GM19468 (cell line): ENCODE data around the gene TTI1.
A peak's percentile ranks its signal among the peaks of the same experiment; 100 is the strongest.

Experiments
- ATAC-seq: cut with Tn5 transposase; IDR thresholded peaks from one replicate; pipeline ENCODE4 v1.9.1; 2021; ENCODE audit warnings: mild to moderate bottlenecking, moderate library complexity, moderate number of reproducible peaks; ENCODE audit not compliant: unreplicated experiment; ENCODE audit errors: extremely low read depth

TTI1 gene

DNA sequence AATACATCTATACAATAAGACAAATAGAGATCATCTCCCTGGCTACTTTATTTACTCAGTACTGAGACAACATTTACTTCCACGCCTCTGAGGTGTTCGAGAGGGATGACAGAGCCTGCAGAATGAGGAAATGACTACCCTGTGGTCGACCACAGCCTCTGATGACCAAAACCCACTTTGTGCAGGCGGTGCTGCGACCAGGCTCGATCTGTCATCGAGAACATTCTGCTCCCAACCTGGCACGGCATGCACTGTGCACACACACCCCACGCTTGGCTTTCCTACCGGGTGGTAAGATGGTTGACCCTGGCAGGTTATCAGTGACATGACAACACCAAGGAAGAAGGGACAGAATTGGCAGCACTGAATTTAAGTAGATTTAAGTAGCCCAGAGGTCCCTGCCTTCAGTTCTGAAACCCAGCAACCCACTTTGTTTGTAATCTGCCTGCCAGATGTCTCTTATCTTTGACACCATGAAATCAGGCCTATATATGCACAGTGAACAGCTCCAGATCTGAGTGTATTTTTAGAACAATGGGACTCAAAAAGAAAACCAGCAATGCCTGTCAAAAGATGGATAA, 42.6 kb downstream of the TTI1 start:
- peak; percentile 83 for ATAC-seq

DNA sequence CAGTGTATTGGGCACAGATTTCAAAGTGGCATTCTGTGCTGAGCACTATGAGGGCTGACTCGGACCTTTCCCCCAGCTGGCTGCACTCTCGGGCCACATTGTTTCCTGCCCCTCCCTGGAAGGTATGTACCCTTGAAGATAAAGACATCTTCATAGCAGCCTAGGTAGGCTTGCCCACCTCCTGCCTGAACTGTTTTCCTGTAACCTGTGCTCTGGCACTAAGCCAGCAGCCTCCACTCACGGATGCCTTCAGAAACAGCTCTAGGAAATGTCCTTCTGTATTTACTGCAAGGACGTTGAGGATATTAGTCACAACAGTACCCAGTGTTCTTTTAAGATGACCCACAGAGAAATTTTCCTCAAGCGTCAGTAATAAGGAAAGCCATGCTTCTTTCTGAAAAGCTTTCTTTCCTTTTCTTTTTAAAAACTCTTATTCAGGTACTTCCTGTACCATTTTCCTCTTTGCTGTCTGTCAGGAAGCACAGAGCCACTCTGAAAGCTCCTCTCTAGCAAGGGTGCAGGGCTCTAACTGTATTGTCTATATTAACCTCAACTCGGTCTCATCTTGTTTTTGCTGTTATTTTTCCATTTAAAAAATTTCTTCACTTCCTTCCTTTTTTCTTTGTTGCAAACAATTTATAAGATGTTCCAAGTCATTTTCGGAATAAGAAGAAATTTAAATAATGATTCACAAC, 43.5 kb downstream of the TTI1 start:
- no peak for ATAC-seq

DNA sequence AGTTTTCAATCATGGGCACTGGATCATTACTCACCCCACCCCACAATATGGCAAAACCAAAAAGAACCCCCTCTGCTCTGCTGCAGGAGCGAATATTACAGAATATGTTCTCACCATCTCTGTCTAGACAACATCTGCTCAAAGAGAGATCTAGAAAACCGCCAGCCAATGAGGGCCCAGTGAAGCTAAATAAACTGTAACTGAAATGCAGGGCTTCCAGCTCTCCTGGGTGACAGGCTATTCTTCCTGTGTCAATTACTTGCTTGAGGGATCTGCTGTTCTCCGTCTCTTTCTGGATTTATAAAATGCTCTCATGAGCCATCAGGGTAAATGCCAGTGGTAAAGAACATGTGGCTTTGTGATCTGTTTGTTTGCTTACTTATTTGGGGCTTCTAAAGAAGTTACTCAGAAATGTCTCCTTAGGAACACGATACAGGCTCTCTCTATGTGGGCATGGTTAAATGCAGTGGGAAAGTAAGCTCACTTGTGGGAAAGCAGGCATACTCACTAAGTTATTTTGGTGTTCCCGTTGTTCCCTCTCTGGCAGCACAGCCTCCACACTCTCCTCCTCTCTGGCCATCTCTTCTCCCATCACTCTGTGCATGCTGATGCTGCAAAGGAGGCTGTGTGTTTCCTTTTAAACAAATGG, 44.8 kb downstream of the TTI1 start:
- no peak for ATAC-seq

DNA sequence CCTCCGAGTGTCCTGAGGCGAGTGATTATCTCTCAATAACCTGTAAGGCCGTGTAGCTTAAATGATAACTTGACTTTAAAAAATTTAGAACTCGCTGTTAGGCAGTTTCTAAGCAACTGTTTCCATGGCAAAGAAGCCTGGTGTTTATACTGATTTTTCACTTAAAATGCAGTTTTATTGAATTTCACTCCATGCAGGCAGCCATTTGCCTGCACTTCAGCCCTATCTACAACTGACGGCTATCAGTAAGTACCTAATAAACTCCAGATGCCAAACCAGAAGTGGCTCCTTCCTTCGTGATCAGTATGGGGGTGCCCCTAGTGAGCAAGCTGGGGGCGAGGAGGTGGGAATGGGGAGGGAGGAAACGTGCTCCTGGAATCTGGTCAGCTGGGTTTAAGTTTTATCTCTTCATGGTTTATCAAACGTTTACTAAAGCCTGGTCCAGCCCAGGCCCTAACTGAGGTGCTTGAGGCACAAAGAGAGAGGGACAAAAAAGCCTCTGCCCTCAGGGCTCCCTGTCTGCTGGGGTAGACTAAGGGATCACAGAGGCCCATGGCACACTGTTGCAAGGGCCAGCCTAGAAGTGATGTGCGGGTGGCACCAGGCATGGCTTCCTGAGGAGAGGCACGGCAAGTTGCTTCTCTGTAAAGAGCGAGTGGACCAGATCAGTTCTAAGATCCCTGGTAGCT, 45.5 kb downstream of the TTI1 start:
- ATAC-seq = no peak

DNA sequence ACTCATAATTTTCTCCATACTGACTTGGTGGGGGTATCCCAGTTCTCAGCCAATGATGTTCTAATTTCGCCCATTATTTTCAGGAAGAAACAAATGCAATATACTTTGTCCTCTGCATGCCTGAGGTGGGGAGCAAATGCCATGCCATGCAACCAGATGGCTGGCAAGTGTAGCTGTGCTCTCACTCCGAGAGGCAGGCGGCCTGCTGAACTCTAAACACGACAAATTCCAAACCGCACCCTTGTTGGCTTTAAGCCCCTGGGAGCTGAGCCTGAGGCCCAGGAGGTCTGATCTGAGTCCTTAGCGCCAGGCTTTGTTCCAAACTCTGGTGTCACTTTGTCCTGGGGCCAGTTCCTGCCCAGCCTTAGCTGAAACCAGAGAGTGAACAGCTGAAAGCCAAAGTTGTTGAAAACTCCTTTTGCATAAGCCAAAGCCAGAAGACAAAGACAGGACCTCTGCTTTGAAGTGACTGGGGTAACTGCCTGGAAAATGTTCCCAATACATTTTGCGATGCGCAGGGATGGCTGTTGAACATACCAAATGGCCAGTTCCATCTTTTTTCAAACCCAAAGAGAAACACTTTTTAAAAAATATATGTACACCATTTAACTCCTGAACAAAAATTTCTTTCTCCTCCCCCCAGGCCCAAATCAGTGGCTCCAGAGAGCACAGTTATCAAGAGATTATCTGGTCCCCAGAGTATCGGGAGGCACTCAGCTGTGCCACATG, 46.2 kb downstream of the TTI1 start:
- no peak for ATAC-seq

DNA sequence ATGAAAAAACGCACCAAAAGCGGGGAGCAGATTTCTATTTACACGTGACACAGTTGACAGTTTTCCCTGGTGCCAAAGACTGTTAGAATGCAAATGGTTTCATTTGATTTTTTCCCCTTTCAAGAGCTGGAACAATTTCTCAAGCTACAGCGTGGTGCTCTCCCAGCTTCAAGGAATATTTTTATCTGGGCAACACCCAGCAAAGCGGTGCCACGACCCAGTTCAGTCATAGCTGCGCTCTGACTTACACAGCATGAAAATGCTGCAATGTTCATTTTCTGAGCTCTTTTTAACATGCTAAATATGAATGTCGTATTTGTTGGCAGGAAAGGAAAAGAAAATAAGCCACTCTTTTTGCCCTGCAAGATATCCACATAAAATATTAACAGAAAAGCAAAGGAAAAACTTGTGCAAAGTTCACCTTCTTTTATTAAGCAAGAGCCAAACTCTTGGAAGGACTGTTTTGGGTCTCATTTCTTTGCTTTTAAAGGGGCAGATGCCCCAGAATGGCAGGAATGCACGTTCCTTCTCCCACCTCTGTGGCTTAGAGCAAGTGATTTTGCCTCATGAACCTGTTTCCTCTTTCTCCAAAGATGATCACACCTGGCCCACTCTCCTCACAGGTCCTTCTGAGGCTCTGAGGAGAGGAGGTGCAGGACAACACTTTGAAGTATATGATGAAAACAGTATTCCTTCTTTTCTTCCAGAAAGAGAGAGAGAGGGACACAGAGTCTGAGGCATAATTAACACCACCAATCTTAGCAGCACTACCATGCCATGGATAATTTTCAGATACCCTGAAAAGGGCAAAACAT, 47.0 kb downstream of the TTI1 start:
- no peak for ATAC-seq

DNA sequence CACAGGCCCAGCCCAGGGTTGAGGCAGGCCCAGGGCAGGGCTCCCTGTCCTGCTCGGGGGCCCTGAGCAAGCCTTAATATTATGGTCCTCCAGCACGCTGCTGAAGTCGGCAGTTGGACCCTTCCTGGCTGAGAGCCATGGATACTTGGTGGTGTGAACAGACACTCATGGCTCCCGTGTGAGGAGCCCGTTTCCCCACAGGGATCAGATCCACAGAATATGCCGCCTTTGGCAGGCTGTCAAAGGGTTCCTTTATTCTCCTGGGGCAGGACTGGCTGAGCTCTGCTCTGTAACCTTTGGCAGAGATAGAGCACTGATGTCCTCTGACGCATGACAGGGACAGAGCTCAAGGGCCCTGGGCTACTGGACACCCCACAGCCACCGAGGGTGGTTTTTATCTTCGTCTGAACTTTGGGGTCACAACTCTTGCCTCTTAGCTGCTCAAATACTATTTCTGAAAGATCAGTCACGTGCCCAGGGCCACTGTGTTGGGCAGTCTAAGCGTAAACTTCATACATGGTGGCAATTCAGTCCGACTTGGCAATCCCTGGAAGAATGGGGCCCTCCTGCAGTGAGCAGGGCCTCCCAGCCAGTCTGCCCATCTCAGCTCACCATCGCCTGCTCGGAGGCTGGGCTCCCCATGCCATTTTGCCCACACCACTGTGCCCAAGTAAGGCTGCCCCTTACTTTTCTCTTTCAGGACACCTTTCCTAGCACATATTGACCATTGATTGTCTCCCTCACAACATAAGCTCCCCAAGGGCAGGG, 49.1 kb downstream of the TTI1 start:
- no peak for ATAC-seq

DNA sequence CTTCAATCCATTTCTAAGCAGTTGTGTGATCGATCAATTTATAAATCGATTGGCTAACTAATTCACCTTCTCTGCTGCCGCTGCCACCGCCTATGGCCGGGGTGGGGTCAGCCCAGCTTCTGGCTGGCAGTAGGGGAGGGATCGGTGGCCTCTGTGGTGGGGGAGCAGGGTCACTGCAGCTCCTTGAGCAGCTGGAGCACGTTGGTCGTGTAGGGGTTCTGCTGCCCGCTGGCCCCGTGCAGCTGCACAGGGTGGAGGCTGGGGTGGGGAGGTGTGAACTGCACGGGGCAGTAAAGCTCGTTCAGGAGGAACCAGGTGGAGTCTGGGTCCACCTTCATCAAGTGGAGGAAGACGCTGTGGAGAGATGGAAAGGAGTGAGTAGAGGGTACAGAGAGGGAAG, 50.0 kb downstream of the TTI1 start:
- no peak for ATAC-seq

DNA sequence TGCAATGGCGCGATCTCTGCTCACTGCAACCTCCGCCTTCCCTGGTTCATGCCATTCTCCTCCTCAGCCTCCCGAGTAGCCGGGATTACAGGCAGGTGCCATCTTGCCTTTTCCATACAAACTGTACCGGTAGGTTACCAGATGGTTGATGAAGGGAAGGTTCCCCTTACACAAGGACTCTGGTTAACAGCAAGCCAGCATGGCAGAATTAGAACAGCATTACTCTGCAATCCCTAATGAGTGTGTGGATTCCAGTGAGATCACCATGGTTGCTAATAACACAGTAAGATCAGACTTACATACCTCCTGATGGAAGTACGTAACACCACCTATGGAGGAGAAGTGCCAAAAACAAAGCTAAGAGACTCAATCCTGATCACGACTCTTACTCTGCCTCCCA, 51.7 kb downstream of the TTI1 start:
- ATAC-seq = no peak

DNA sequence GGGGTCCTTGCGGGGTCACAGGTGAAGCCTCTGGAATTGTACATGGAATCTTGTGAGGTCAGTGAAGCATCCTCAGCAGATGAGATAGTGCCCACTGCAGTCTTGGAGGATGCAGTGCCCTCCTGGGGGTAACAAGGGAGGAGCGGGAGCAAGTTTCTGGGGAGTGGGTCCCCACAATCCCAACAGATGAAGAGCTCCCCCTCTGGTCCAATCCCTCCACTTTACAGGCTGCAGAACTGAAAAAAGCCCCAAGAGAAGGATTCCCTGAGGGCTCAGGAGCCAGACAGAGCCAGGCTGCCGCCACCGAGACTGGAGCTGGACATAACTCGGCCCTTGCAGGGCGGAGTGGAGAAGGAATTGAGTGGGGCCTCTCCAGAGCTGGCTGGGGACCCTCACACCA, 52.4 kb downstream of the TTI1 start:
- no peak for ATAC-seq

DNA sequence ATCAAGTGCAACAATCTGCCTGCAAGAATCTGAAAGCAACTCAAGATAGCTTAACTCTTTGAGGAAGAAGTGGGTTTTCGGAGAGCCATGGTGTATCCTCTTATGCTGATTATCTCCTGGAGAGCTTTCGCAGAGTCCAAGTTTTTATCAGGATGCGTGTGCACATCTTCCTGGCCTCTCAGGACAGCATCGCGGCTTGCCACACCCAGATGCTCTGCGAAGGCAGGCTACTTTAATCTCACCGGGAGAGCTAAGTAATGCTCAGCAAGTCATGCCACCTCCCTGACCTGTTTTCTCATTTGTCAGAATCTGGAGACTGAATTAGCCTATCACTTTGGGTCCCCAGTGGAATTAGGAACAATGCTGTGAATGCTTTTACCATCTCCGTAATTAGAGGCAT, 52.9 kb downstream of the TTI1 start:
- ATAC-seq = no peak

DNA sequence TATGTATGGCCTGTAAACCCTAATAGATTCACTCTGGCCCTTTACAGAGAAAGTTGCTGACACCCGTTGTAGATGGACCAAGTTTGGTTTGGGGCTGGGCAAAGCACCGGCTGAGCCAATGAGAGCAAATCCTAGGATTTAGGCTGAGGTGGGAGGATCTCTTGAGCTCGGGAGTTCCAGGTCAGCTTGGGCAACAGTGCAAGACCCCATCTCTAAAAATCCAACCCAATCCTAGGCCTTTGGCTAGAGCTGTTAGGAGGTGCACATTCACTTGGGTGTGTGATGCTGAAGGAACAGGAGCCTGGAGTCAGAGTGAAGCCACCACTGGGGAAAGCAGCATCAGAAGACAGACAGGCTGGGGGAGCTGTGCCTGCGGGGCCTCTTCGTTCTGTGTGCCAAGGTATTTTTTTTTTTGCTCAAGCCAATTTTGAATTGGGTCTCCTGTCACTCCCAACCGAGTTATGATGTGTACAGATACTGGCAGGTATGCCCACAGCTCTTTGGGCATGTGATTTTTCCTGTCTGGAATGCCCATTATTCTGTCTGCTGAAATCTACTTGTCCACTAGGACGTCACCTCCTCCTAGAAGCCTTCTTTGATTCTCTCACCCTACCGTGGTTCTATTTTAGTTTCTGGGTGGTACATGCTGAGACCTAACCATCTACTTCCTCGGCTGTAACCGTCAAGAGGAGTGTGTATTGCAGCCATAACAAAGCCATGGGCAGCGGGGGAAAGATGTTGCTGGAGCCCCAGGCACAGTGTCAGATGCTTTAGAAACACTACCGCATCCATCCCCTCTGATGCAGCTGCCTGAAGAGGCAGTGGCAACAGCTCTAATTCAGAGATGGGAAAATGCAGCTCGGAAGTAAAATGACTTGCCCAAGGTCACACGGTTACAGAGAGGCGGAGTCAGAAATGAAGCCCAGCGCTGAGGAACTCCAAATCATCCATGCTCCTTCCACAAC, 54.0 kb downstream of the TTI1 start:
- no peak for ATAC-seq

DNA sequence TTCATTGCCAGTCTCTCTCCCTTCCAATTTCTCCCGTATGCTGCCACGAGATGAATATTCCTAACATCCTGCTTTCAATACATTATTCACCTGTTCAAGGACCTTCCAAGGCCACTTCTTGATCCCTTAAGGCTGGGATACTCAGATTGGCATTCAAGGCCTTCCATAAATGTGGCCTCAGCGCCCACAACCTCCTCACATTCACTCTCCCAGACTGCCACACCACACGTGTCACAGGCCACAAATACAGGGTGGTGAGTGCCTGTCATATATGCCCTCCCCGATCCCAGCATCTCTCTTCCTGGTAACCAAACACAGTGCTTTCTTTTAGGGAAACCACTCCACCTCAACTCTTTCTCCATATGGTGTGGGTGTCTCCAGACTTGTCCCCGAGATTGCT, 55.5 kb downstream of the TTI1 start:
- no peak for ATAC-seq

DNA sequence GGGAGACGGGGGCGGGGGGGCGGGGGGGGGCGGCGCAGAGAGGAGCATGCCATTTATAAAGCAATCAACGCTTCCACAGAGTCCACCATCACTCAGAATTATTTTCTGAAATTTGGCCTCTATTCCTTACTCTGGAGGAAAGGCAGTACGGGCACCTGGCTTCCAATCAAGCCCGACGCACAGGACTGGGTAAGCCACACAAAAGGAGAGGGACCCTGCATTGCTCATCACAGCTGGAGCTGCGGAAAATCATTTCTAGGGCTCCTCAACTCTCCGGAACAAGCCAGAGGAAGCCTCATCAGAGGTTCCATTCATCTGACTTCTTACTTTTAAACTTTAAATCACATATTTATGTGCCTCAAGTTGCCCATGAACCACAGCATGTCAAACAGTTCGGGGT, 55.9 kb downstream of the TTI1 start:
- no peak for ATAC-seq

DNA sequence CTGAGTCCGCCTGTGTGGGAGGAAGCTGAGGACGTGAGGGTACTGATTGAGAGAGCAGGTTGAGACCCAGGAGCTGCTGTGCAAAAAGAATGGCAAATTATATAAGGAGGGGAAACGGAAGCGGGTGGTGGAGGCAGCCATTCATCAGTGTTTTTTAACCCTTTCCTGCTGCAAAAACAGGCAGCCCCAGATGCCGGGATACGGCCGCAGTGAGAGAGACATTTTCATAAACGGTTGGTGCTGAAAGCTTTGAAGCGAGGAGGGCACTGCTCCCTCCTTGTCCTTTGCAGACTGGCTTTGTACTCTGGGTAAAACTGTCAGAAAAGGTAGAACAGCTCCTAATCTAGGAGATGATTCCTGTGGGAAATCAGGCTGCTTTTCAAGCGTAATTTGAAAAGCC, 56.4 kb downstream of the TTI1 start:
- no peak for ATAC-seq

DNA sequence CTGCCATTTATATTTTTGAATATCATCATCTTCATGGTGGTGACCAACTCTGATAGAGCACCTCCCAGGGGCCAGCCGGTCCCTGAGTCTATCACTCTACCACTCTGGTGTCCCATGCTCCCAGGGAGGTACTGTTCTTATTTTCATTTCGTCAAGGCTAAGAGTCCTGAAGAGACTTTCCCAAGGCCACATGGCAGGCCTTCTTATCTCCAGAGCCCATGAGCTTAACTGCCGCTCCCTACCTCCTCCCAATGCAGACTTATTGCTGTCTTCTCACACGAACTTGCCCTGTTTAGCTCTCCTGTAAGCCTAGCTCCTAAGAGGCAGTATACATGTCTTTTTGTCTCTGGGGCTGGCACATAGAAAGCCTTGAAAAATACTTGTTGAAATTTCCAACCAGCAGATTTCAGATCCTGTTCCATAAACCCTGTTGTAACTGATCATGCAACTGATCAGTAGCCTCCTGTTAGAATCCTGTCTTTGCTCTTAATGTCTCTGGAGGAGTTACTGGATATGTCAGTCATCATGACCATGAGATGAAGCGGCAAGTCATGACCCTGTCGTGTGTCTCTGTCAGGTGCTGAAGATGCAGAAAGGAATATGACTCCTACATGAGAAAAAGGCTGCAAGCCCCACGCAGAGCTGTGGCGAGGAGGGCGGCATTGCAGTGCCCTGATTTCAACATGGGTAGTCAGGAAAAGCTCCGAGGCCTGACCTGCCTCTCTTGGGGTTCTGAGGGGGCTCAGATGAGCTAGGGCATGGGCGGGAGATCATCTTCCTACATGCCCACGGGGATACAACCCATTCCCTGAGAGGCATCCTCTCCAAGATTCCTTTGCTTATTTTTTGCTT, 60.0 kb downstream of the TTI1 start:
- no peak for ATAC-seq
